Astrocyte (in vitro differentiated cells and primary cell): Measurements from ENCODE around the gene KRT86. TPM values are rescaled to one million over a fixed set of nuclear protein-coding genes. Genes with fewer than 3 reads are reported as not detected.
"Not testable (repeated sequence)": the region's sequence is repeated elsewhere in the genome, so short reads cannot be mapped to it uniquely, and the experiment has no call there.

Source experiments
- DNase-seq: peaks from one replicate; pipeline ENCODE4 v3.0.0-alpha.2; 2010; ENCODE audit warnings: low read depth
- FAIRE-seq: peaks from 2 replicates; lab custom pipeline; 2011; peaks lifted over from hg19 to GRCh38; lab: Jason Lieb, UNC
- H2AFZ ChIP-seq: 2 replicates; pipeline ENCODE4 v1.6.0; 2012; ENCODE audit warnings: low read depth, low read length, inconsistent platforms
- H3K27ac ChIP-seq: 2 replicates; pipeline ENCODE4 v1.5.1; 2011; ENCODE audit warnings: low read depth, low read length, inconsistent platforms
- H3K27me3 ChIP-seq: 2 replicates; pipeline ENCODE4 v1.6.0; 2011; ENCODE audit warnings: low read length, inconsistent platforms; ENCODE audit not compliant: insufficient read depth
- H3K36me3 ChIP-seq: 2 replicates; pipeline ENCODE4 v1.5.1; 2011; ENCODE audit warnings: low read length, inconsistent platforms; ENCODE audit not compliant: insufficient read depth
- H3K4me1 ChIP-seq: 2 replicates; pipeline ENCODE4 v1.5.1; 2011; ENCODE audit warnings: low read length, inconsistent platforms; ENCODE audit not compliant: insufficient read depth
- H3K4me2 ChIP-seq: 2 replicates; pipeline ENCODE4 v1.6.0; 2012; ENCODE audit warnings: low read length, inconsistent platforms
- H3K4me3 ChIP-seq: 2 replicates; pipeline ENCODE4 v1.5.1; 2011; ENCODE audit warnings: low read depth, mild to moderate bottlenecking, low read length, inconsistent platforms; ENCODE audit not compliant: insufficient read depth
- H3K79me2 ChIP-seq: 2 replicates; pipeline ENCODE4 v1.6.0; 2012; ENCODE audit warnings: mild to moderate bottlenecking, low read length, inconsistent platforms; ENCODE audit not compliant: insufficient read depth
- H3K9ac ChIP-seq: 2 replicates; pipeline ENCODE4 v1.6.0; 2012; ENCODE audit warnings: mild to moderate bottlenecking, low read length, inconsistent platforms
- H3K9me3 ChIP-seq: 2 replicates; pipeline ENCODE4 v1.5.1; 2012; ENCODE audit warnings: low read depth, mild to moderate bottlenecking, low read length, inconsistent platforms; ENCODE audit not compliant: insufficient read depth
- H4K20me1 ChIP-seq: 2 replicates; pipeline ENCODE4 v1.6.0; 2012; ENCODE audit warnings: low read length, inconsistent platforms; ENCODE audit not compliant: insufficient read depth
- H3K27ac Mint-ChIP-seq: one replicate; pipeline ENCODE4 v1.8.0; 2021; ENCODE audit warnings: mild to moderate bottlenecking, mixed read lengths; ENCODE audit not compliant: unreplicated experiment
- H3K27me3 Mint-ChIP-seq: one replicate; pipeline ENCODE4 v1.8.0; 2021; ENCODE audit warnings: low read depth, mixed read lengths; ENCODE audit not compliant: unreplicated experiment
- H3K36me3 Mint-ChIP-seq: one replicate; pipeline ENCODE4 v1.8.0; 2021; ENCODE audit warnings: low read depth, mixed read lengths; ENCODE audit not compliant: unreplicated experiment
- H3K4me1 Mint-ChIP-seq: one replicate; pipeline ENCODE4 v1.8.0; 2021; ENCODE audit warnings: low read depth, mixed read lengths; ENCODE audit not compliant: unreplicated experiment
- H3K4me3 Mint-ChIP-seq: one replicate; pipeline ENCODE4 v1.8.0; 2021; ENCODE audit warnings: mild to moderate bottlenecking, moderate library complexity, mixed read lengths; ENCODE audit not compliant: unreplicated experiment
- H3K9me3 Mint-ChIP-seq: one replicate; pipeline ENCODE4 v1.8.0; 2021; ENCODE audit warnings: mild to moderate bottlenecking, mixed read lengths; ENCODE audit not compliant: unreplicated experiment
- CTCF ChIP-seq: IDR thresholded peaks from 2 replicates; pipeline ENCODE4 v1.5.1; 2011; ENCODE audit warnings: low read depth, mild to moderate bottlenecking, inconsistent platforms, low read length, moderate library complexity; ENCODE audit not compliant: insufficient read depth
- EZH2 ChIP-seq: IDR thresholded peaks from 2 replicates; pipeline ENCODE4 v1.6.1; 2012; ENCODE audit warnings: mild to moderate bottlenecking, low read length, inconsistent platforms; ENCODE audit not compliant: insufficient read depth
- total RNA-seq: library from RNA; stranded (reverse); gene quantifications from 2 replicates; pipeline ENCODE4 v1.2.1, GENCODE V29; 2021

KRT86 gene
- total RNA-seq, 1 donor from 2014 or later = 0.43 TPM

GRCh38 chr12:52285172-52285745, 10.8 kb downstream of the KRT86 start:
- H3K4me3 Mint-ChIP-seq = no peak overlapping the region
- no peaks in the 10 kb centered on the region for H4K20me1 ChIP-seq
- H3K27ac ChIP-seq = peak overlapping the region; percentile 18
- no peaks in the 10 kb centered on the region for H3K27me3 ChIP-seq
- H3K9me3 Mint-ChIP-seq = peaks cover 3% of the 10 kb centered on the region
- H3K79me2 ChIP-seq = no peaks in the 10 kb centered on the region
- no peak for TF ChIP-seq CTCF
- no peak for TF ChIP-seq EZH2
- H3K9ac ChIP-seq = no peak overlapping the region
- peaks cover 28% of the 10 kb centered on the region for H3K4me1 ChIP-seq
- FAIRE-seq (no peak), DNase-seq (peak; percentile 49)
- no peak overlapping the region for H3K27ac Mint-ChIP-seq
- H3K27me3 Mint-ChIP-seq = peaks cover 19% of the 10 kb centered on the region
- no peaks in the 10 kb centered on the region for H3K36me3 ChIP-seq
- H2AFZ ChIP-seq = no peak overlapping the region
- H3K4me2 ChIP-seq = peak overlapping the region; percentile 16
- peaks cover 28% of the 10 kb centered on the region for H3K4me1 Mint-ChIP-seq
- no peak overlapping the region for H3K4me3 ChIP-seq
- H3K9me3 ChIP-seq = no peaks in the 10 kb centered on the region
- H3K36me3 Mint-ChIP-seq = no peaks in the 10 kb centered on the region

DNA sequence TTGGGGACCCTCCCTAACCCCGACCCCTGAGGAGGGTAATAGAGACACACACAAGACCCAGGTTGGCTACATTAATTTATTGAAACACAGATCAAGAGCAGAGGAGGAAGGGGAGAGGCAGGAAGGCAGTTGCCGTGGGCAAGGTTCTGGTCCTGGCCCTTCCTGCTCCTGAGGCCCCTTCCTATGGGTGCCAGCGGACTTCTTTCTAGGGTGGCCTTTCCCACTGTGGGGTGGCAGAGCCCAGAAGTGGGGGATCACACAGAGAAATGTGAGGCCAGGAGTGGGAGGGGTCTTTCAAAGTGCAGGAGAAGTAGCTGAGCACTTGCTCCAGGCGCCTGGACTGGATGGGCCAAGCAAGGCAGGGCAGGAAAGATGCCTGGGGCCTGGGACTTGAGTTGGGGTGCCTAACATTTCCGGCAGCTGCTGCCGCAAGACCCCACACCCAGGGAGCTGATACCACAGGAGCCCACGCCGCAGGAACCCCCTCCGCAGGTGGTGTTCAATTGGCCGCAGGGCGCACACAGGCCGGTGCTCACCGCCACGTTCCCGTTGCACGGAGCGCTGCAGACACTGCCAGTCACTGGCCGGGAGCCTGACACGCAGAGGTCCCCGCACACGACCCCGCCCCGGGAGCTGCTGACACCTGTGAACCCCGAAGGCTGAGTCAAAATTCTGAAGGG, 11.5 kb downstream of the KRT86 start:
- H3K27ac ChIP-seq = no peak overlapping the region
- H3K36me3 ChIP-seq = no peaks in the 10 kb centered on the region
- FAIRE-seq (no peak), DNase-seq (no peak)
- H3K4me3 ChIP-seq = no peak overlapping the region
- TF ChIP-seq CTCF = no peak
- no peak for TF ChIP-seq EZH2
- no peaks in the 10 kb centered on the region for H4K20me1 ChIP-seq
- Mint-ChIP-seq H3K27ac (no peak overlapping the region), H3K27me3 (peaks cover 19% of the 10 kb centered on the region), H3K9me3 (peaks cover 3% of the 10 kb centered on the region), H3K36me3 (no peaks in the 10 kb centered on the region), H3K4me3 (no peak overlapping the region), H3K4me1 (peaks cover 21% of the 10 kb centered on the region)
- no peaks in the 10 kb centered on the region for H3K9me3 ChIP-seq
- H3K9ac ChIP-seq = no peak overlapping the region
- H3K79me2 ChIP-seq = no peaks in the 10 kb centered on the region
- H3K27me3 ChIP-seq = no peaks in the 10 kb centered on the region
- no peak overlapping the region for H2AFZ ChIP-seq
- no peak overlapping the region for H3K4me2 ChIP-seq
- H3K4me1 ChIP-seq = peaks cover 21% of the 10 kb centered on the region

- not testable (repeated sequence) for H3K9ac ChIP-seq, FAIRE-seq, H3K36me3 Mint-ChIP-seq, H2AFZ ChIP-seq, H4K20me1 ChIP-seq, H3K27me3 ChIP-seq, H3K36me3 ChIP-seq, H3K9me3 Mint-ChIP-seq, DNase-seq, H3K79me2 ChIP-seq, H3K9me3 ChIP-seq, H3K27ac ChIP-seq, H3K4me3 ChIP-seq, H3K4me2 ChIP-seq, H3K4me3 Mint-ChIP-seq, H3K27ac Mint-ChIP-seq
- Mint-ChIP-seq H3K27me3 (peaks cover 25% of the 10 kb centered on the region), H3K4me1 (peaks cover 14% of the 10 kb centered on the region)
- H3K4me1 ChIP-seq = peaks cover 15% of the 10 kb centered on the region
Measured at GRCh38 chr12:52286857-52287785, 12.7 kb downstream of the KRT86 start.

GRCh38 chr12:52287816-52288805, 13.7 kb downstream of the KRT86 start:
- not testable (repeated sequence) for FAIRE-seq, H3K27ac Mint-ChIP-seq, H3K27me3 ChIP-seq, H3K9me3 Mint-ChIP-seq, H3K27ac ChIP-seq, H3K36me3 Mint-ChIP-seq, H3K36me3 ChIP-seq, H3K9ac ChIP-seq, H3K9me3 ChIP-seq, H4K20me1 ChIP-seq, H3K4me3 Mint-ChIP-seq, H3K79me2 ChIP-seq, DNase-seq, H2AFZ ChIP-seq, H3K4me3 ChIP-seq, H3K4me2 ChIP-seq
- H3K27me3 Mint-ChIP-seq = peaks cover 25% of the 10 kb centered on the region
- H3K4me1 ChIP-seq = peaks cover 15% of the 10 kb centered on the region
- peaks cover 14% of the 10 kb centered on the region for H3K4me1 Mint-ChIP-seq
